ENCODE measurements around the gene KMT2D. TPM values are rescaled to one million over a fixed set of nuclear protein-coding genes. Genes with fewer than 3 reads are reported as not detected.

KMT2D gene
- polyA plus RNA-seq, 3 donors = 44.6 to 67.6 (median 57.7) TPM

GRCh38 chr12:49026101-49026500 lies 34.5 kb downstream of the KMT2D start:
- no peak for DNase-seq (ENCODE audit: extremely low read depth in 1 of 11, low read depth in 9 of 11, low spot score in 4 of 11)

- DNase-seq (ENCODE audit: extremely low read depth in 1 of 11, low read depth in 9 of 11, low spot score in 4 of 11) = no peak
These were observed 35.1 kb downstream of the KMT2D start for GRCh38 chr12:49025463-49025862.

DNA sequence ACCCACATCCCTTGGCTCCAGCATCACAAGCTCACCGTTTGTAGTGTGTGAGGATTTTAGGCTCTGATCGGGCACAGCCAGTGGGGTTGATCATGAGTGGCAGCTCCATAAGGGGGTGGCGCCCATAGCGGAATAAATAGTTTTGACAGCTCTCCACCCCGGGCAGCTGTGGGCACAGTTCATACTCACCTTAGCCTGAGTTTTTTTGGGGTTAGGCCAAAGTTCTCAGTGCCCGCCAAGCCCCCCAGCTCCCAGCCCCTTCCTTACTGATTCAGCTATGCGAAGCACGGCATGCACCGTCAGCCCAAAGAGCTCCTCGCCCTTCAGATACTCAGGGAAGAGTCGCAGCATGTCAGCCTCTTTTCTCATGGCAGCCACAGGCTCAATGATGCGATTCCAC lies 36.1 kb downstream of the KMT2D start:
- no peak for DNase-seq (ENCODE audit: extremely low read depth in 1 of 11, low read depth in 9 of 11, low spot score in 4 of 11)

DNA sequence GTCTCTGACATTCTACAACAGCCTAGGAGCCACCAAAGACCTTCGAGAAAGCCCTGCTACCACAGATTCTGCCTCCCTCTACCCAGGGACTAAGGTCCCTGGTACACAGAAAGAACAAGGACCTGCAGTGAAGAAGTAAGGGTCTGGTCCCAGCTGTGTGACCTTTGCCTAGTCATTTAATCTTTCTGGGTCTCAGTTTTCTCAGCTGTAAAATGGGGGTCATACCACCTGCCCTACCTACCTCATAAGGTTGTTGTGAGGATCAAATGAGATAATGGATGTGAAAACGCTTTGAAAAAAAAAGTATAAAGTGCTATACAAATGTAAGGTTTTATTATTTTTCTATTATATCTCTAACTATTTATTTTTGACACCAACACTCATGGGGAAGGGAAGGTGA lies 36.8 kb downstream of the KMT2D start:
- no peak for DNase-seq (ENCODE audit: extremely low read depth in 1 of 11, low read depth in 9 of 11, low spot score in 4 of 11)

- no peak for DNase-seq (ENCODE audit: extremely low read depth in 1 of 11, low read depth in 9 of 11, low spot score in 4 of 11)
These were observed 37.9 kb downstream of the KMT2D start for GRCh38 chr12:49022558-49023178.

- no peak for DNase-seq (ENCODE audit: extremely low read depth in 1 of 11, low read depth in 9 of 11, low spot score in 4 of 11)
These were observed 39.2 kb downstream of the KMT2D start for GRCh38 chr12:49021292-49021915.

GRCh38 chr12:49020441-49020840 lies 40.2 kb downstream of the KMT2D start:
- no peak for DNase-seq (ENCODE audit: extremely low read depth in 1 of 11, low read depth in 9 of 11, low spot score in 4 of 11)

DNA sequence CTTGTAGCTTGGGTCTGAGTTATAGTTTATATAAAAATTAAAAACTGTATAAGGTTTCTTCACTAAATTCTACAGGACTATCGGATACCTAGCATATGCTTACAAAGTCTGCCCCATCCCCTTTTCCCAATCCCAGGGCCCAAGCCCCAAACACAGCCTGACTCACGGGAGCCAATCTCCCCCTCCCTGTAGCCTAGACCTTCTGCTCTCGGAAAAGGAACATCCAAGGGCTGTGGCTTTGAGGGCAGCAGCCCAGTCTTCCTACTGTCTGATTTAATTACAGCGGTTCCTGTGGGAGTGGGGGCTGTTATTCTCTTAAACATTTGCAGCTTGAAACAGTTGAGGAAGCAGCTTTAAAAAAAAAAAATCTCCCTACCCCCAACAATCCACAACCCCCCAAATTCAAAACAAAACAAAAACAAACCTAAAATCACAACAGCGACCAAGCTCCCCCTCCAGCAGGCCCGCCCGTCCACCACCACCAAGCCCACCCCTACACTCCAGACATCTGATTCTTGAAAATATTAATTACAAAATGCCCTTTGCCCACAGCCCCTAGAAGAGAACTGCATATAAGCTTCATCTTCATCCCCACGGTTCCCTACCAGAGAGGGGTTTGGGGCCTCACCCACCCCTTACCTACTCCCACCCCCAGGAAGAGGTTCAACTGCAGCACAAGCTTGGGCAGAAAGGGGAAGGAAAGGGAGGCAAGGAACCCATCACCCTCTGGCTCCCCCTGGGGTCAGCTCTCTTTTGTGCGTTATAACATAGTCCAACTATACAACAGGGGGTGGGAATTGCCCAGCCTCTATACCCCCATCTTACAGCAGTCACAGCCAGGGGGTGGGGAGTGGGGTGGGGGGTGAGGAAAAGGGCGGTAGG lies 40.9 kb downstream of the KMT2D start:
- peak in 1 of 11 donors; percentile 21 for DNase-seq (ENCODE audit: extremely low read depth in 1 of 11, low read depth in 9 of 11, low spot score in 4 of 11)

GRCh38 chr12:49019120-49019430 lies 41.5 kb downstream of the KMT2D start:
- DNase-seq (ENCODE audit: extremely low read depth in 1 of 11, low read depth in 9 of 11, low spot score in 4 of 11) = no peak

DNA sequence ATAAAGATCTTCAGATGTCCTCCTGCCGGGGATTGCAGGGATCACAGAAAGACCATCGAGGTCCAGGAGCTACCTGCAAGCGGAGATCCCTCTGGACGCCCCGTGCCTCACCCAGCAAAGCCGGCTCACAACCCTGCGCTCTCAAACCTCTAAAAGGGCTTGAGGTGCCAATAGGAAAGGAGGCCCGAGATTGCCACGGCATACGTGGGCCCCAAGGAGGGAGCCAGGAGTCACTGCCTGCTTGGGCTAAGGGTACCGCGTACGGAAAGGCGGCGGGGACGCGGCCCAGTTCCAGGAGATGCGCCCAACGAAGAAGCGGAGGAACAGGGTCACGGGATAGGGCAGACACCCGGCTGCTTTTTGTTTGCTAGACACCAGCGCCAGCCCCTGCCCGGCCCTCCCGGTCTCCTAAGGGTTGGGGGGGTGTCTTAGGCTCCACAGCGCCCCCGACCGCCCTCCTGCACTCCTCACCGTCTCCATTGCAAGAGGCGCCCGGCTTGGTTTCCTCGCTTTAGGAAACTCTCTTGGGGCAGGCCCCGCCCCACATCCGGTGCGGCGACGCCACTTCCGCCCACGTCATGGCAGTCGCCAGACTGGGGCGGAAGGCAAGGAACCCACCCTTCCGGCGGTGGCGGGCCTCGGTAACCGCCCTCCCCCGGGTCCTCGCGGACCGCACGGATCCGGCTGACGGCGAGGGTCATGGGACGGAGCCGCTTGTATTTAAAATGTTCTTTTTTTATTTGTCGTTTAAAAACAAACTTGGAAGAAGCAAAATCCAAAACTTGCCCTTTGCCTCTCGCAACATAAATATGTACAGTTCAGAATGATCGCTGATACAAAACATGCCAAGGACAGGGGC lies 42.1 kb downstream of the KMT2D start, which contains the start of gene PRKAG1:
Gene PRKAG1, minus strand, starts transcription at position 516 of the 859 bp plus-strand sequence. Its CDS starts 36 bp downstream, at position 480.
- peak; percentile 90 to 97 (median 95) for DNase-seq (ENCODE audit: extremely low read depth in 1 of 11, low read depth in 9 of 11, low spot score in 4 of 11)

GRCh38 chr12:49017891-49018260 lies 42.7 kb downstream of the KMT2D start:
- DNase-seq (ENCODE audit: extremely low read depth in 1 of 11, low read depth in 9 of 11, low spot score in 4 of 11) = no peak

DNA sequence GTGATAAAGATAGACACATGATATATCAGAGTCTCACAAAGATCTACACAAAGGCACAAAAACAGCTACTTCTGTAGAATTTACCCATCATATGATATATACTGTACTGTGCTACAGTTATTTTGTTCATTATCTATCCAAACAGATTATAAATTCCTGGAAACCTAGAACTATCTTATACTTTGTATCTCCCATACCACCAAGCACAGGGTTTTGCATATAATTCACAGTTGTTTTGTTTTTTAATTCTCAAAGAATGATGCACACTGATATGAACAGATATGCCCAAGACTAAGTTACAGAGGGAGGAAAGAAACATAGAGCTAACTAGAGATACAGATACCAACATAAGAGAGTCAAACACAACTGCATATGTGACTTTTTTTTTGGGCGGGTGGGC lies 45.4 kb downstream of the KMT2D start:
- no peak for DNase-seq (ENCODE audit: extremely low read depth in 1 of 11, low read depth in 9 of 11, low spot score in 4 of 11)

DNA sequence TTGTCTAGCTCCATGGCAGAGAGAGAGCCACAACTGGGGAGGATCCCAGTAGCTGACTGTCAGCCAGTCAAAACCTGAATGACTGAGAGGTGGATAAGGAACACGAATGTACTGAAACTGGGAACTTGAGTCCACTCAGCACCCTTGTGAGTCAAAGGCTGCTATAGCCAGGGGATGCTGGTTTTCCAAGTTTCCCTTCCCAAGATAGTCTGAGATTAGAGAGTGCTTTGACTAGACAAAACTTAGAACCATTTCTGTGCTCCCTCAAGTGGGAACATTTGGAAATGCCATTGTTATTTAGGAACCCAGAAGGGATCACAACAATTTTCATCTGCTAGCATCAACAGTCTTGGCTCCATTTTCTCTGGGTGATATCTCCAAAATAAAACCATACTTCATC lies 46.0 kb downstream of the KMT2D start:
- DNase-seq (ENCODE audit: extremely low read depth in 1 of 11, low read depth in 9 of 11, low spot score in 4 of 11) = no peak

DNA sequence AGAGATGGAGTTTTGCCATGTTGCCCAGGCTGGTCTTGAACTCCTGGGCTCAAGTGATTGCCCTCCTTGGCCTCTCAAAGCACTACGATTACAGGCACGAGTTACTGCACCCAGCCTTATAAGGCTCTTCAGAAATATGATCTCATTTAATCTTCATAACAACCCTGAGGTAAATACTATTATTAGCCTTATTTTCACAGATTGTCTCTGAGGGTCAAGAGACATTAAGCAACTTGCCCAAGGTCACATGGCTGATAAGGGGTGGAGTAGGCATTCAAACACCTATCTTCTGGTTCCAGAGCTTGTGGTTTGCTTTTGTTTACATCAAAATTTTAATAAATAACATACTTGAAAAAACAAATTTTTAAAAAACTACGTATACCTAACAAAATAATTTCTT lies 47.2 kb downstream of the KMT2D start:
- DNase-seq (ENCODE audit: extremely low read depth in 1 of 11, low read depth in 9 of 11, low spot score in 4 of 11) = no peak

DNA sequence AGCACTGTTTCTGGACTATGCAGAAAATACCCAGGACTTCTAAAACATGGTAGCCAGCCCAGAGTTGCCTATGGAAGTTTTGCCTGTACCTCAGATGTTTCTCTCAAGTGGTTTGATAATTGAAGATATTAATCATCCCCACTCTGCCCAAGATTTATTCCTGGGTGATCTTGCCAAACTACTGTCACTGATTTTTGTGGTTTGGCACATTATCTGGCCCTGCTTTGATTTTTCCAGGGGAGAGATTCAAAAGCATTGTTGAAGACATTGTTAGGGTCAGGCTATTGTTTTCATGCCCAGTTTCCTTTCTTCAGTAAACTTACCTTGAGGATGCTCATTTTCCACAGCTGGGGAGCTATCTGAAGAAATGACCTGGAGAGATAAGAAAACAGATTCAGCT lies 47.9 kb downstream of the KMT2D start:
- no peak for DNase-seq (ENCODE audit: extremely low read depth in 1 of 11, low read depth in 9 of 11, low spot score in 4 of 11)

Other genes starting within 250 kb of the KMT2D start
- 10 to 100 TPM; 49.7 to 60.4 (median 56.8) TPM for gene CACNB3, start 242.3 kb downstream of the KMT2D start, polyA plus RNA-seq (ENCODE audit: insufficient read length in 3 of 3)
- 100 to 1,000 TPM in 2 of 3 donors, 10 to 100 TPM in 1; 97.2 to 102 (median 100) TPM for gene DDX23, start 208.6 kb downstream of the KMT2D start, polyA plus RNA-seq (ENCODE audit: insufficient read length in 3 of 3)
- 1 to 10 TPM; 2.4 to 2.8 (median 2.6) TPM for gene RND1, start 194.9 kb downstream of the KMT2D start, polyA plus RNA-seq (ENCODE audit: insufficient read length in 3 of 3)
- gene FKBP11, start 135.3 kb downstream of the KMT2D start, polyA plus RNA-seq (ENCODE audit: insufficient read length in 3 of 3) = 10 to 100 TPM; 16.2 to 18.9 (median 18.6) TPM
- 100 to 1,000 TPM; 124 to 132 (median 130) TPM for gene ARF3, start 103.3 kb downstream of the KMT2D start, polyA plus RNA-seq (ENCODE audit: insufficient read length in 3 of 3)
- gene WNT10B, start 89.1 kb downstream of the KMT2D start, polyA plus RNA-seq (ENCODE audit: insufficient read length in 3 of 3) = under 1 TPM in 2 of 3 donors, not detected in 1; 0.08 to 0.33 TPM
- not detected for gene WNT1, start 82.5 kb downstream of the KMT2D start, polyA plus RNA-seq (ENCODE audit: insufficient read length in 3 of 3)
- 10 to 100 TPM; 75.3 to 85.3 (median 78.9) TPM for gene DDN, start 61.4 kb downstream of the KMT2D start, polyA plus RNA-seq (ENCODE audit: insufficient read length in 3 of 3)
- gene PRKAG1, start 42.0 kb downstream of the KMT2D start, polyA plus RNA-seq (ENCODE audit: insufficient read length in 3 of 3) = 10 to 100 TPM; 76.4 to 87.5 (median 80.4) TPM
- 1 to 10 TPM; 1.6 to 2.2 (median 2.1) TPM for gene RHEBL1, start 9.2 kb upstream of the KMT2D start, polyA plus RNA-seq (ENCODE audit: insufficient read length in 3 of 3)
- under 1 TPM; 0.26 to 0.56 (median 0.44) TPM for gene DHH, start 34.0 kb upstream of the KMT2D start, polyA plus RNA-seq (ENCODE audit: insufficient read length in 3 of 3)
- gene LMBR1L, start 50.1 kb upstream of the KMT2D start, polyA plus RNA-seq (ENCODE audit: insufficient read length in 3 of 3) = 100 to 1,000 TPM in 1 of 3 donors, 10 to 100 TPM in 2; 72.3 to 116 (median 76.4) TPM
- 1,000 to 10,000 TPM in 2 of 3 donors, 100 to 1,000 TPM in 1; 920 to 1,214 (median 1,042) TPM for gene TUBA1B, start 70.6 kb upstream of the KMT2D start, polyA plus RNA-seq (ENCODE audit: insufficient read length in 3 of 3)
- gene TUBA1A, start 128.3 kb upstream of the KMT2D start, polyA plus RNA-seq (ENCODE audit: insufficient read length in 3 of 3) = 100 to 1,000 TPM; 362 to 473 (median 423) TPM
- 100 to 1,000 TPM; 110 to 155 (median 144) TPM for gene TUBA1C, start 204.3 kb upstream of the KMT2D start, polyA plus RNA-seq (ENCODE audit: insufficient read length in 3 of 3)
- under 1 TPM; 0.32 to 0.43 (median 0.34) TPM for gene PRPH, start 234.4 kb upstream of the KMT2D start, polyA plus RNA-seq (ENCODE audit: insufficient read length in 3 of 3)

Data from renal cortex interstitium (tissue), 11 donors.